Large intestine (tissue), 3 donors: ENCODE measurements around the gene HEATR3. TPM values are rescaled to one million over a fixed set of nuclear protein-coding genes. Genes with fewer than 3 reads are reported as not detected.

Experiments used
- DNase-seq, 2 donors: peaks; one replicate each; pipeline versions ENCODE4 v3.0.0 to v3.0.0-alpha.2; 2013
- H3K27ac ChIP-seq: one replicate; pipeline ENCODE4 v1.5.1; 2013; ENCODE audit warnings: low read length
- H3K27me3 ChIP-seq: 2 replicates; pipeline ENCODE4 v1.6.1; 2013; ENCODE audit warnings: low read length; ENCODE audit not compliant: control insufficient read depth, insufficient read depth
- H3K36me3 ChIP-seq: 2 replicates; pipeline ENCODE4 v1.6.1; 2013; ENCODE audit warnings: low read length; ENCODE audit not compliant: control insufficient read depth, insufficient read depth
- H3K4me1 ChIP-seq: one replicate; pipeline ENCODE4 v1.6.1; 2013; ENCODE audit warnings: low read length; ENCODE audit not compliant: control insufficient read depth, insufficient read depth
- H3K4me3 ChIP-seq: one replicate; pipeline ENCODE4 v1.5.1; 2013; ENCODE audit warnings: low read length
- H3K9me3 ChIP-seq: one replicate; pipeline ENCODE4 v1.6.1; 2013; ENCODE audit warnings: mild to moderate bottlenecking, low read depth, low read length, moderate library complexity; ENCODE audit not compliant: control insufficient read depth
- WGBS: methylation state at CpG from one replicate; pipeline ENCODE4 v1.1.5; 2013; ENCODE audit warnings: low lambda C conversion rate; ENCODE audit not compliant: insufficient coverage; 5-methylcytosine and 5-hydroxymethylcytosine counted together
- polyA plus RNA-seq: library from polyadenylated mRNA; unstranded; fragments of 120-200 nt; gene quantifications from one replicate; pipeline ENCODE4 v1.2.1, GENCODE V29; 2013

The HEATR3 gene
- polyA plus RNA-seq, 1 donor: 11.7 TPM

DNA sequence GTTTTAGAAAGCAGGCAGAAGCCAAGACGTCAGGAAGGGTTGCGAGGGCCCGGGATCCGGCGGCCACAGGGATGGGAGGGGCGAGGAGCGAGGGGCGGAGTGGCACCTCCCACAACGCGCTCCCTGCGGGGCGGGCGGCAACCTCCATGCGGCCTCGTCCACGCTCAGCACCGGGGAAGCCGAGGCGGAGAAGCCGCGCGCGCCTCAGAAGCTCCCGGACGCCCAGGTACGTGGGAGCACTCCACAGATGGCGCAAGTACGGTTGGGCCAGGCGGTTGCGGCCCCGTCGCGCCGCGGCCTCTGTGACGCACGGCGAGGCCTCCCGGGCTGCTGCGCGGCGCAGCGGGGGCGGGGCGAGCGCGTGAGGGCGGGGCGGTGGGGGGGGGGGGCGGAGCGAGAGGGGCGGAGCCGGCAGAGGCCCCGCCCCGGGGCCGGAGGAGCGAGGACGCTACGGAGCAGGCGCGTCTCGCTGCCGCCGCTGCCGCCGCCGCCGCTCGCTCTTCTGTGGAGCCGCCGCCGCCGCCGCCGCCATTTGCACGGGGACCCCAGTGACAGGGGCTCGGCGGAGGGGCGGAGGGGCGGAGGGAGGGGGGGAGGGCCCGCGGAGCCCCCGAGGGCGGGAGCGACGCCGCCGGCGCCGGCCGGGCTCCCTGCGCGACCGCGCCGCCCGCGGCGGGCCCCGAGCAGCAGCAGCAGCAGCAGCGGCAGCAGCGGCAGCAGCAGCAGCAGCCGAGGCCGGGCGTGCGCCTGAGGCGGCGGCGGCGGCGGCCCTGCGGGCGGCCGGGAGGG is 87.2 kb downstream of the HEATR3 start, which contains the start of gene TENT4B:
TENT4B (plus strand) TSS at position 500 of the 789 bp plus-strand sequence. CDS start 316 bp downstream, outside the sequence.
- Histone ChIP-seq H3K4me3 (peak within 1 kb of the TSS; percentile 87), H3K4me1 (peaks cover 3% of the 10 kb centered on the region), H3K9me3 (no peaks in the 10 kb centered on the region), H3K36me3 (peaks cover 2% of the 10 kb centered on the region), H3K27ac (peak within 1 kb of the TSS; percentile 96), H3K27me3 (no peaks in the 10 kb centered on the region)
- no CpG with 5 or more reads among the region's 114 CpGs for WGBS
- peak; percentile 86 to 95 for DNase-seq

DNA sequence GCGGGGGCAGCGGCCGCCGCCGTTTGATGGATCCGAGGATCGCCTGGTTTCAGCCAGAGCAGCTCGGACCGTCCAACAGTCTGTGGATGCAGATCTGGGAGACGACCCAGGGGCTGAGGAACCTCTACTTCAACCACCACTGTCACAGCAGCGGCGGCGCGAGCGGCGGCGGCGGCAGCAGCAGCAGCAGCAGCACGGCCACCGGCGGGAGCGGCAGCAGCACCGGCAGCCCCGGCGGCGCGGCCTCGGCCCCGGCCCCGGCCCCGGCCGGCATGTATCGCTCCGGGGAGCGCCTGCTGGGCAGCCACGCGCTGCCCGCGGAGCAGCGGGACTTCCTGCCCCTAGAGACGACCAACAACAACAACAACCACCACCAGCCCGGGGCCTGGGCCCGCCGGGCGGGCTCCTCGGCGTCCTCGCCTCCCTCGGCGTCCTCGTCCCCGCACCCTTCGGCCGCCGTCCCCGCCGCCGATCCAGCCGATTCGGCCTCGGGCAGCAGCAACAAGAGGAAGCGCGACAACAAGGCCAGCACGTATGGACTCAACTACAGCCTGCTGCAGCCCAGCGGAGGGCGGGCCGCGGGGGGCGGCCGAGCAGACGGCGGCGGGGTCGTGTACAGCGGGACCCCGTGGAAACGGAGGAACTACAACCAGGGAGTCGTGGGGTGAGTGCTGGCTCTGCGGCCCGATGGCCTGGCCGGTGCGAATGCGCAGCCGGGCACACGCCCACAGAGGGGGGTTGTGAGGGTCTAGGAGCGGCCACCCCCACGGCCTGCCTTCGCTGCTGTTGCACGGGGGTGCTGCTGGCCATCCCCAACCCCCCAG is 88.0 kb downstream of the HEATR3 start:
- H3K4me1 ChIP-seq: peaks cover 3% of the 10 kb centered on the region
- no peaks in the 10 kb centered on the region for H3K27me3 ChIP-seq
- DNase-seq: peak in 1 of 2 donors; percentile 60
- no peaks in the 10 kb centered on the region for H3K9me3 ChIP-seq
- whole genome bisulfite sequencing: no CpG with 5 or more reads among the region's 89 CpGs
- peak overlapping the region; percentile 88 for H3K27ac ChIP-seq
- peak overlapping the region; percentile 87 for H3K4me3 ChIP-seq
- peaks cover 2% of the 10 kb centered on the region for H3K36me3 ChIP-seq

DNA sequence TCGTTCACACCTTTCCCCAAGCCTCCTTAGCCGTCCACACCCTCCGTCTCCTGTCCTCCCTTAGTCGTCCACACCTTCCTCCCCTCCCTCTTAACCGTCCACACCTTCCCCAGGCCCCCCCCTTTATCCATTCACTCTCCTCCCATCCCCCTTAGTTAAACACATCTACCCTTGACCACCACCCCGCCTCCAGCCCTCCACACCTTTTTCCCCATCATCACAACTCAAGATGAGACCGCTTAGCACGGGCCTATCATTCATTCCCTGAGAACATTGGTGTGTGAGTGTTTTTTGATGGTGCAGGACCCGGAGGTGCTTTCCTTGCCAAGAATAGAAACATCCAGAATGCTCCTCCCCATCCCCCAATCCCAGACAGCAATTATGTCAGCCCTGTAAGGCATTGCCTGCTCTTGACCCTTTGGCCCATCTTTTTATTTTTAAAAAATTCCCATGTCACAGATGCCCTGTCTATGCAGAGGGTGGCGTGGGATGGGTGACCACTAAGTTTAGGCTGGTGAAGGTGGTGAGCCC is 88.7 kb downstream of the HEATR3 start:
- H3K36me3 ChIP-seq: peaks cover 2% of the 10 kb centered on the region
- WGBS: no CpG with 5 or more reads among the region's 10 CpGs

DNA sequence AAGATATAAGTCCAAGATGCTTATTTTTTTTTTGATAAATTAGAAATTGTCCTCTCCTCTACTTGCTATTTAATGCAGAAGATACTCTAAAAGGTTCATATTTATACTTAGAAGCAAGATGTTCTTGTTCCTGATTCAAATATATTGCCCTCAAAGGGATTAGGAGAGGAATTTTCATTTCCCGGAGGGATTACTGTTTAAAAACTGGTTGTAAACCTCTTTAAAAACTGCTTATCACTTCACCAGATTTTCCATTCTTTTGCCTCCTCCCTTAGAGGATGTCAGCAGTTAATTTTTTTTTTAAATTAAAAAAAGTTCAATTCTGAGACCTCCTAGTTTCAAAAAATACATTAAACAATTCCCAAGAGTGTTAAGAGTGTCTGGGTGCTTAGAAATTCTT is 90.2 kb downstream of the HEATR3 start:
- no CpG with 5 or more reads among the region's 1 CpG for WGBS
- DNase-seq: no peak
- H3K27me3 ChIP-seq: no peaks in the 10 kb centered on the region
- H3K36me3 ChIP-seq: peaks cover 8% of the 10 kb centered on the region
- H3K4me3 ChIP-seq: peak overlapping the region; percentile 87
- H3K9me3 ChIP-seq: no peaks in the 10 kb centered on the region
- H3K4me1 ChIP-seq: peaks cover 3% of the 10 kb centered on the region
- H3K27ac ChIP-seq: peak overlapping the region; percentile 88

More for the DNA sequence above, 88.7 kb downstream of the HEATR3 start:
- Histone ChIP-seq H3K4me1 (peaks cover 3% of the 10 kb centered on the region), H3K27me3 (no peaks in the 10 kb centered on the region), H3K9me3 (no peaks in the 10 kb centered on the region), H3K4me3 (peak overlapping the region; percentile 87), H3K27ac (peak overlapping the region; percentile 88)
- no peak for DNase-seq

Other genes starting within 250 kb of the HEATR3 start
- gene ZNF423, start 209.9 kb upstream of the HEATR3 start, polyA plus RNA-seq: 6.7 TPM
- gene CNEP1R1, start 40.7 kb upstream of the HEATR3 start, polyA plus RNA-seq: 25.3 TPM
- 17.2 TPM for gene TENT4B, start 87.3 kb downstream of the HEATR3 start, polyA plus RNA-seq
- 10.0 TPM for gene ADCY7, start 200.6 kb downstream of the HEATR3 start, polyA plus RNA-seq